Epithelial cell of esophagus (primary cell): ENCODE data around the gene ADGRG3.

Experiments used
- DNase-seq: peaks from one replicate; pipeline ENCODE4 v3.0.0; 2010; ENCODE audit warnings: low read depth
- H3K4me3 ChIP-seq: 2 replicates; pipeline ENCODE4 v1.5.1; 2011; ENCODE audit warnings: mild to moderate bottlenecking, low read length, control low read depth
- TF ChIP-seq, protein P1 (sequence below): IDR thresholded peaks from 2 replicates; pipeline ENCODE4 v1.5.1; 2011; ENCODE audit warnings: low read depth, mild to moderate bottlenecking, low read length, control low read depth, inconsistent platforms; ENCODE audit not compliant: insufficient read depth; ENCODE audit errors: missing control alignments

The ADGRG3 gene

DNA sequence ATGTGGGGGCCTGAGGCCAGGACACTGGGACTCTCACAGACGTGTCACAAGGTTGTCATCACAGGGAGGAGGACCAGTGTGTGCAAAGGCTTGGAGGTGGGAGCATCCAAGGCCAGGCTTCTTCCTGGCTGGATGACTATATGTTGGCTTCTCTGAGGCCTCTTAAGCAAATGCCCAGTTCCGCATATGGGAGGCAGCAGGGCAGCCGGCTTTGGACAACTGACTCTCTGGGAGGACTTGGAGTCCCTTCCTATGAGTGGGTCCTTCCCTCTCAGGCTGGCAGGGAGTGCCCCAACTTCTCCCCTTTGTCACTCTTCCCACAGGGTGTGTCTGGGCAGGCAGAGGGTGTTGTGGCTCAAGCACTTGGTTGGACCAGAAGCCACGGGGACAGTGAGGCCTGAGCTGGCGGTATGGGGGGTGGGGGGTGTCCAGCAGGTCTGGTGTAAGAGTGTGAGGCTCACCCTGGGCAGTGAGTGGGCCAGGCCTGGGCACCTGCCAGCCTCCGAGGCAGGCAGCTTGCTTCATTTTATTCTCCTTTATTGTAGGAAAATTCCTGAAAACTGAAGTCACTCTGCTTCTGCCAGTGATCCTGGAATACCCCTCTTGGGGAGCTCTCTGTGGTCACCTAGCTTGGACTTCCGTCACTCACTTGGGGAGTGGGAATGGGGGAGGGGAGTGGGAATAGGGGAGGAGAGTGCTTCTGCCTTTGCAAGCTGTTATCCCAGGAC, 24.8 kb upstream of the ADGRG3 start:
- TF ChIP-seq, protein P1, sequence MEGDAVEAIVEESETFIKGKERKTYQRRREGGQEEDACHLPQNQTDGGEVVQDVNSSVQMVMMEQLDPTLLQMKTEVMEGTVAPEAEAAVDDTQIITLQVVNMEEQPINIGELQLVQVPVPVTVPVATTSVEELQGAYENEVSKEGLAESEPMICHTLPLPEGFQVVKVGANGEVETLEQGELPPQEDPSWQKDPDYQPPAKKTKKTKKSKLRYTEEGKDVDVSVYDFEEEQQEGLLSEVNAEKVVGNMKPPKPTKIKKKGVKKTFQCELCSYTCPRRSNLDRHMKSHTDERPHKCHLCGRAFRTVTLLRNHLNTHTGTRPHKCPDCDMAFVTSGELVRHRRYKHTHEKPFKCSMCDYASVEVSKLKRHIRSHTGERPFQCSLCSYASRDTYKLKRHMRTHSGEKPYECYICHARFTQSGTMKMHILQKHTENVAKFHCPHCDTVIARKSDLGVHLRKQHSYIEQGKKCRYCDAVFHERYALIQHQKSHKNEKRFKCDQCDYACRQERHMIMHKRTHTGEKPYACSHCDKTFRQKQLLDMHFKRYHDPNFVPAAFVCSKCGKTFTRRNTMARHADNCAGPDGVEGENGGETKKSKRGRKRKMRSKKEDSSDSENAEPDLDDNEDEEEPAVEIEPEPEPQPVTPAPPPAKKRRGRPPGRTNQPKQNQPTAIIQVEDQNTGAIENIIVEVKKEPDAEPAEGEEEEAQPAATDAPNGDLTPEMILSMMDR: no peak
- no peak overlapping the region for H3K4me3 ChIP-seq
- peak; percentile 46 for DNase-seq

DNA sequence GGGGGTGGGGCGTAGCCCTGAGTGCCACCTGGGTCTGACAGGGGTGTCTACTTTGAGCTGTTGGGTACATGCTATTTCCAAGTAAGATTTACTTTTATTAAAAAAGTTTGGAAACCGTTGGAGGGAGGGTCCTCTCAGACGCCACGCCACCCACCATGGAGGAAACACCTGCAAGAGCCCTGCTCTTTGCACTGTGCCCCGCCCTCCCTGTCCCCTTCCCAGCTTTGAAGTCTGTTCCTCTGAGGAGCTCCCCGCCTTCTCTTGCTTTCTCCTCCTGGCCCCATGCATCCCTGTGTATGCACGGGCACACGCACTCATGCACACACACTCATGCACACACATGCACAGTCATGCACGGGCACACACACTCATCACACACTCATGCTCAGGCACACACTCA, 24.2 kb upstream of the ADGRG3 start:
- no peak overlapping the region for H3K4me3 ChIP-seq
- TF ChIP-seq, protein P1: no peak
- no peak for DNase-seq

DNA sequence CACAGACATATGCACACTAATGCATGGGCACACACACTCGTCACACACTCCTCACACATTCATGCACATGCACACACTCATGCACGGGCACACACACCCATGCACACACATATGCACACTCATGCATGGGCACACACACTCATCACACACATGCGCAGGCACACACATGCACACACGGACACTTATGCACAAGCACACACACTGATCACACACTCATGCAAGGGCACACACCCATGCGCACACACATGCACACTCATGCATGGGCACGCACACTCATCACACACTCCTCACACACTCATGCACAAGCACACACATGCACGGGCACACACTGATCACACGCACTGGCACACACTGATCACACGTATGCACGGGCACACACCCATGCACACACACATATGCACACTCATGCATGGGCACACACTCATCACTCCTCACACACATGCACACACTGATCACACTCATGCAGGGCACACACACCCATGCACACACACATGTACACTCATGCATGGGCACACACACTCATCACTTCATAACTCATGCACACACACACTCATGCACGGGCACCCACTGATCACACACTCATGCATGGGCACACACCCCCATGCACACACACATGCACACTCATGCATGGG, 23.6 kb upstream of the ADGRG3 start:
- no peak for DNase-seq
- TF ChIP-seq, protein P1: no peak
- H3K4me3 ChIP-seq: no peak overlapping the region

DNA sequence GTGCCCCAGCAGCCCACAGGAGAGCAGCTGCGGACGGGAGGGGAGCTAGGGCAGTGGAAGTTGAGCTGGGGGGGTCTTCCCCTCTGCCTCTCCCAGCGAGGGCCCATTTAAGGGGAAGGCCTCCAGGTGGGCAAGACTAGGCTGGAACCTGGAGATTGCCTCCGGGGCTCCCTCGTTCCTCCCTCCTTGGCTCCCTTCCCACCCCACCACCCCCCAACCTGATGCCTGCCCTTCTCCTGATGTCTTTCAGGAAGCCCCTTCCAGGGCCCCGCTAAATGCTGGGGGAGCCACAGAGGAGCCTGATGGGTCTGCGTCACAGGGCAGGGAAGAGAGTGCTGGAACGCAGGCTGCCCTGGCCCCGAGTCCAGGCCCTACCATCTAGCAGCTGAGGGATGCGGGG, 22.9 kb upstream of the ADGRG3 start:
- no peak overlapping the region for H3K4me3 ChIP-seq
- no peak for DNase-seq
- TF ChIP-seq, protein P1: no peak

DNA sequence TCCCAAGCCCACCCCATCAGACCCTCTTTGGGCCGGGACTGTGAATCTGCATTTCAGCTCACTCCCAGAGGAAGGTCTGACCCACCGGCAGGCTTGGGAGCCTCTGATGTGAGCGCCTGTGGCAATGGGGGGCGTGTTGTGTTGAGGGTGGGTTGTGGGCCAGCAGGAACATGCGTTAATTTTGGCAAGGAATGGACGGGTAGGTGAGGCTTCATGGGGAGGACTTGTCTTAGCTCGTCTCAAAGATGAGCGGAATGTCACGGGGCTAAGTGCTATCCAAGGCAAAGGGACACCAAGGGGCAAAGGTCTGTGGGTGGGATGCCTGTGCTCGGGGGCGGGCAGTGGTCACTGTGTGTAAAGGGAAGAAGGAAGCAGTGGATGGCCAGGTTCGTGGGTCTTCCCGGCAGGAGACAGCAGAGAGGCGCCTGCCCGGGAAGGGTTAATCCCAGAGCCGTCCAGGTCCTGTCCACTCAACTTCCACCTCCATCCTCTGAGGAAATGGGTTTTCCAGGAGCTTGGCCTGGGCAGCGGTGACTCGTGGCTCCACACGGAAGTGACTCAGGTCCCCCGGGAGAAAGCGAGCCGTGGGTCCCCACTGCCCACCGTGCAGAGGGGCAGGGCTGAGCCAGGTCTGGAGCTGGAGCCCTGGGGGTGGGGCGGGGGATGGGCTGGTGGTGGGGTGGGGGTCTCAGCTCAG, 22.3 kb upstream of the ADGRG3 start:
- peak; percentile 53 for DNase-seq
- no peak overlapping the region for H3K4me3 ChIP-seq
- TF ChIP-seq, protein P1: no peak

DNA sequence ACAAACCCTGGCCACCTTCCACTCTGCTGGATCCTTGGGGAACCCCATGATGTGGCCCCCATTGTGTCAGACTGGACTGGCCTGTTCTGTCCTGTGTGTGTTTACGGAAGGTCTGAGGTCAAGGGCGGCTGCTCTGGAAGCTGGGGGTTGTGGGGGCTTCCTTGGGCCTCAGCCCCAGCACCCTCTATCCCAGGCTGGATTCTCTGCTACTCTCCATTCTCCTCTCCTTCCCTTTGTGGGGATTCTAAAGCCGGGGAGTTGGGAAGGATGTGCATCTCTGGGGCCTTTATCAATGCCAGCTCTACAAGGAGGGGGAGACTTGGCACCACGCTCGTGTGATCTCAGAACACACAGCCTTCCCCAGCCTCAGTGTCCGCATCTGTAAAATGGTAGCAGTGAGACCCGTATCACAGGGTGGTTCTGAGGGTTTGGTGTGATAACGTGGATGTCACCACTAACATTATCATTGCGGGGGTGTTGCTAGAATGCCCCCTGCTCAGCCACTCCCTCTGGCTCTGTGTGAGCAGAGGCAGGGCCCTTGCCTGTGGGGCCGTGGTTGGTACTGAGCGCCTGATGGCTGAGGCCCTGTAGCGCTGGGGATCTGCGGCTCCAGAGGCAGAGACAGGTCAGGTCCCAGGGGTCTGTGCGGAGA, 21.6 kb upstream of the ADGRG3 start:
- TF ChIP-seq, protein P1: no peak
- no peak for DNase-seq

More for the DNA sequence above, 21.6 kb upstream of the ADGRG3 start:
- H3K4me3 ChIP-seq: no peak overlapping the region
